K562 (cell line): Measurements from ENCODE around the gene KCNG1. TPM values are rescaled to one million over a fixed set of nuclear protein-coding genes. Genes with fewer than 3 reads are reported as not detected.

Source experiments
- ATAC-seq: fragments of 200-7000 bp; cut with Tn5 transposase; 3 replicates; pipeline ENCODE4 v1.9.1; 2020; ENCODE audit warnings: moderate library complexity
- BruUV-seq: library from RNA; stranded (reverse); fragments of 400-500 nt; replicated peaks from 2 replicates; lab custom pipeline; 2021; lab: Mats Ljungman, UMichigan
- CTCF ChIA-PET: fragments of 300-600 bp; formaldehyde crosslinking; extraction: SDS; loops from one replicate; lab custom pipeline; 2021; ENCODE audit warnings: low intra/inter-chr PET ratio; lab: Yijun Ruan, JAX
- POLR2A ChIA-PET: fragments of 300-600, 350-650 bp; sonication (Branson Sonifier 250); formaldehyde crosslinking; extraction: SDS; loops from one replicate; lab custom pipeline; 2021; ENCODE audit warnings: antibody characterized with exemption, inconsistent platforms; lab: Yijun Ruan, JAX
- DNase-seq, 4 experiments: peaks; one replicate each; pipeline versions ENCODE4 v3.0.0 to v3.0.0-alpha.2; 2011 to 2018; ENCODE audit warnings: low spot score in 3 of 4, mixed read lengths in 3 of 4; ENCODE audit errors: extremely low read depth in 1 of 4
- FAIRE-seq: peaks from 2 replicates; lab custom pipeline; 2011; peaks lifted over from hg19 to GRCh38; lab: Jason Lieb, UNC
- H2AFZ ChIP-seq: 2 replicates; pipeline ENCODE4 v1.6.0; 2011; ENCODE audit warnings: low read depth, low read length, control low read depth, inconsistent platforms
- H3K27ac ChIP-seq: fragments of 200-600 bp; 3 replicates; pipeline ENCODE4 v1.8.0; 2011; ENCODE audit warnings: low read depth, mild to moderate bottlenecking, control low read depth, inconsistent platforms, low read length, moderate library complexity, mixed read lengths; ENCODE audit errors: extremely low read depth
- H3K27me3 ChIP-seq, 2 experiments: fragments of 300-600 bp in 1 of 2; 2 replicates in 1 of 2; 3 replicates in 1 of 2; pipeline versions ENCODE4 v1.6.0 to v1.8.0; 2011; ENCODE audit warnings: inconsistent platforms in 2 of 2, low read length in 2 of 2, mild to moderate bottlenecking in 1 of 2, mixed read lengths in 1 of 2, moderate library complexity in 1 of 2; ENCODE audit not compliant: control insufficient read depth in 2 of 2, insufficient read depth in 2 of 2
- H3K36me3 ChIP-seq: fragments of 300-600 bp; 3 replicates; pipeline ENCODE4 v1.8.0; 2011; ENCODE audit warnings: mild to moderate bottlenecking, low read length, inconsistent platforms; ENCODE audit not compliant: control insufficient read depth, insufficient read depth
- H3K4me1 ChIP-seq, 2 experiments: fragments of 200-600 bp in 1 of 2; replicated peaks in 1 of 2; 2 replicates in 1 of 2; 3 replicates in 1 of 2; pipeline versions ENCODE4 v1.5.1 to v1.8.0; 2011; ENCODE audit warnings: inconsistent platforms in 2 of 2, low read length in 2 of 2, mild to moderate bottlenecking in 1 of 2, mixed read lengths in 1 of 2, moderate library complexity in 1 of 2; ENCODE audit not compliant: control insufficient read depth in 2 of 2, insufficient read depth in 2 of 2
- H3K4me2 ChIP-seq: 2 replicates; pipeline ENCODE4 v1.6.1; 2011; ENCODE audit warnings: low read length, control low read depth, inconsistent platforms, mixed read lengths; ENCODE audit not compliant: insufficient read depth
- H3K4me3 ChIP-seq: fragments of 200-600 bp; sonication (generic), shearing (Covaris generic); 2 replicates; pipeline ENCODE4 v1.5.1; 2016; ENCODE audit warnings: control low read depth, inconsistent platforms
- H3K79me2 ChIP-seq: fragments of 200-600 bp; 3 replicates; pipeline ENCODE4 v1.8.0; 2011; ENCODE audit warnings: low read length, inconsistent platforms; ENCODE audit not compliant: control insufficient read depth, insufficient read depth
- H3K9ac ChIP-seq, 2 experiments: 2 replicates each; pipeline versions ENCODE4 v1.6.0 to v1.6.1; 2011; ENCODE audit warnings: low read depth in 2 of 2, low read length in 2 of 2, control low read depth in 1 of 2, inconsistent platforms in 1 of 2, mild to moderate bottlenecking in 1 of 2, mixed read lengths in 1 of 2; ENCODE audit not compliant: insufficient read depth in 1 of 2
- H3K9me1 ChIP-seq: one replicate; pipeline ENCODE4 v1.6.0; 2011; ENCODE audit warnings: inconsistent platforms, mild to moderate bottlenecking, low read length, moderate library complexity; ENCODE audit not compliant: control insufficient read depth, insufficient read depth
- H3K9me3 ChIP-seq: replicated peaks from 2 replicates; pipeline ENCODE4 v1.5.1; 2011; ENCODE audit warnings: low read depth, low read length, inconsistent platforms; ENCODE audit not compliant: control insufficient read depth, insufficient read depth
- H4K20me1 ChIP-seq: replicated peaks from 2 replicates; pipeline ENCODE4 v1.6.1; 2011; ENCODE audit warnings: low read length, inconsistent platforms, mixed read lengths; ENCODE audit not compliant: control insufficient read depth, insufficient read depth
- CHAMP1 ChIP-seq: fragments of 450-650 bp; IDR thresholded peaks from 2 replicates; pipeline ENCODE4 v1.6.1; 2016; ENCODE audit warnings: mild to moderate bottlenecking
- EP400 ChIP-seq: fragments of 450-650 bp; IDR thresholded peaks from 2 replicates; pipeline ENCODE4 v1.6.1; 2017; ENCODE audit warnings: antibody characterized with exemption, mild to moderate bottlenecking, moderate library complexity
- FIP1L1 ChIP-seq: fragments of 200-400 bp; formaldehyde crosslinking; IDR thresholded peaks from 2 replicates; pipeline ENCODE4 v1.6.1; 2018; ENCODE audit warnings: mild to moderate bottlenecking, low read depth, low read length; ENCODE audit not compliant: poor library complexity, severe bottlenecking
- GABPB1 ChIP-seq: sonication (generic); formaldehyde crosslinking; IDR thresholded peaks from 2 replicates; pipeline ENCODE4 v1.8.0; 2022; ENCODE audit warnings: mild to moderate bottlenecking, missing genetic modification reagents
- GTF2E2 ChIP-seq: fragments of 200-800 bp; sonication (Bioruptor generic); IDR thresholded peaks from 2 replicates; pipeline ENCODE4 v1.6.1; 2016; ENCODE audit warnings: missing genetic modification characterization, missing compliant biosample characterization
- HEY1 ChIP-seq: fragments of 250-450 bp; sonication (Bioruptor Pico); IDR thresholded peaks from 2 replicates; pipeline ENCODE4 v1.5.0; 2020; ENCODE audit warnings: mild to moderate bottlenecking, moderate library complexity, borderline replicate concordance
- KAT2B ChIP-seq: IDR thresholded peaks from one replicate; pipeline ENCODE4 v1.6.1; 2012; ENCODE audit warnings: low read depth, mild to moderate bottlenecking, control low read depth, inconsistent platforms, low read length, moderate library complexity
- KAT8 ChIP-seq: fragments of 450-650 bp; IDR thresholded peaks from 2 replicates; pipeline ENCODE4 v1.6.1; 2016; ENCODE audit warnings: low read depth, mild to moderate bottlenecking
- MTA1 ChIP-seq: fragments of 450-650 bp; IDR thresholded peaks from 2 replicates; pipeline ENCODE4 v1.6.1; 2017; ENCODE audit warnings: borderline replicate concordance
- NBN ChIP-seq: fragments of 450-650 bp; IDR thresholded peaks from 2 replicates; pipeline ENCODE4 v1.6.1; 2016; ENCODE audit warnings: low read depth, mild to moderate bottlenecking
- RBM14 ChIP-seq: fragments of 200-400 bp; formaldehyde crosslinking; IDR thresholded peaks from 2 replicates; pipeline ENCODE4 v1.6.1; 2018; ENCODE audit warnings: low read depth, mild to moderate bottlenecking, low read length, moderate library complexity, borderline replicate concordance; ENCODE audit not compliant: insufficient read depth
- TAF7 ChIP-seq: fragments of 450-650 bp; IDR thresholded peaks from 2 replicates; pipeline ENCODE4 v1.6.1; 2016; ENCODE audit warnings: missing genetic modification characterization, missing compliant biosample characterization
- TAF9B ChIP-seq: fragments of 450-650 bp; IDR thresholded peaks from 2 replicates; pipeline ENCODE4 v1.6.1; 2018; ENCODE audit warnings: mild to moderate bottlenecking; ENCODE audit not compliant: partially characterized antibody
- WHSC1 ChIP-seq: IDR thresholded peaks from one replicate; pipeline ENCODE4 v1.6.1; 2012; ENCODE audit warnings: low read length, control low read depth, inconsistent platforms
- ZBTB17 ChIP-seq: fragments of 450-650 bp; formaldehyde crosslinking; IDR thresholded peaks from 2 replicates; pipeline ENCODE4 v1.4.0; 2020; ENCODE audit warnings: mild to moderate bottlenecking
- ZEB2 ChIP-seq: fragments of 450-650 bp; IDR thresholded peaks from 2 replicates; pipeline ENCODE4 v1.6.1; 2016
- ZFP1 ChIP-seq: fragments of 450-650 bp; formaldehyde crosslinking; IDR thresholded peaks from 2 replicates; pipeline ENCODE4 v1.4.0; 2020; ENCODE audit warnings: mild to moderate bottlenecking, mixed read lengths
- ZNF121 ChIP-seq: sonication (generic); formaldehyde crosslinking; conservative IDR thresholded peaks from 2 replicates; pipeline ENCODE4 v1.8.0; 2022; ENCODE audit warnings: missing genetic modification reagents
- ZNF445 ChIP-seq: fragments of 250-450 bp; sonication (Bioruptor Pico); IDR thresholded peaks from 2 replicates; pipeline ENCODE4 v1.4.0; 2020; ENCODE audit warnings: low read depth, mild to moderate bottlenecking, moderate library complexity
- ZNF586 ChIP-seq: fragments of 450-650 bp; formaldehyde crosslinking; conservative IDR thresholded peaks from 2 replicates; pipeline ENCODE4 v1.4.0; 2020; ENCODE audit warnings: mild to moderate bottlenecking, moderate library complexity
- WGBS: fragments of 100-300 bp; shearing (Covaris generic); methylation state at CpG from one replicate; pipeline ENCODE4 v1.1.6; 2016; ENCODE audit warnings: low coverage, mixed read lengths; ENCODE audit not compliant: insufficient coverage; ENCODE audit errors: missing lambda C conversion rate; 5-methylcytosine and 5-hydroxymethylcytosine counted together
- in situ Hi-C: fragments of 300-500 bp; cut with MboI; formaldehyde crosslinking; loops from 4 replicates; pipeline ENCODE4 v1.15.0; 2018; ENCODE audit warnings: inconsistent platforms, mixed read lengths
- intact Hi-C: fragments of 100-400 bp; cut with micrococcal nuclease; formaldehyde crosslinking; loops from 2 replicates; pipeline ENCODE4 v1.14.2; 2022
- polyA plus RNA-seq, 8 experiments: library from polyadenylated mRNA; depleted of rRNA in 4 of 8; stranded (reverse) in 5 of 8; unstranded in 3 of 8; fragments of >200 nt; fragmentation: Nextera tagmentation in 2 of 8; fragmentation: Illumina TruSeq in 1 of 8; extraction: Ambion mirVana in 2 of 8; extraction: Trizol in 1 of 8; gene quantifications; 2 replicates each; pipeline versions ENCODE4 v1.2.1 to v1.2.3, GENCODE V29; 2011 to 2014; ENCODE audit warnings: inconsistent platforms in 1 of 8, missing spikeins in 1 of 8
- total RNA-seq, 7 experiments: library from RNA; depleted of rRNA in 6 of 7; stranded (reverse); fragments of >200 nt in 6 of 7; fragmentation: Illumina TruSeq in 2 of 7; extraction: Trizol in 2 of 7; gene quantifications; 2 replicates each; pipeline versions ENCODE4 v1.2.1 to v1.2.3, GENCODE V29; 2011 to 2021; ENCODE audit warnings: low replicate concordance in 1 of 7

KCNG1 gene
- total and polyA plus RNA-seq, 9 of the 15 experiments (the other 6 are each of a cell fraction or from before 2014, with no cell fraction given), result 0.06 to 1.5 (median 0.22) TPM; not detected in 2

- H3K27me3 ChIP-seq, result peaks cover 9 to 36% of the 10 kb centered on the region in 2 experiments; a peak in 4 of 5 replicates
- FAIRE-seq, result no peak
- CTCF ChIA-PET, result no interaction called here
Observed at GRCh38 chr20:50993876-50994275, 29.0 kb downstream of the KCNG1 start.

More at GRCh38 chr20:50993876-50994275, 29.0 kb downstream of the KCNG1 start:
- H3K4me3 ChIP-seq, result no peak overlapping the region
- H4K20me1 ChIP-seq, result no peaks in the 10 kb centered on the region; the same call in 1 of the 2 replicates
- ATAC-seq (no peak), DNase-seq (no peak)
- POLR2A ChIA-PET, result no interaction called here
- no peak overlapping the region for H2AFZ ChIP-seq
- H3K4me1 ChIP-seq, result 0 out of 5 replicates have a peak, but pooled peaks cover 0 to 5% of the 10 kb centered on the region in 2 experiments
- H3K27ac ChIP-seq, result no peak overlapping the region
- BruUV-seq, result no TSS peak
- no peaks in the 10 kb centered on the region for H3K9me1 ChIP-seq
- intact Hi-C loops (loop anchor here (1.0 to 5.0 kb wide), 2 partner anchors 228 to 312 kb away; no protein-coding TSS in a partner anchor), in situ Hi-C loops (loop anchor here (25.0 kb wide), 1 partner anchor 1093 kb away; no protein-coding TSS in a partner anchor)
- no peak overlapping the region for H3K9ac ChIP-seq
- H3K4me2 ChIP-seq, result no peak overlapping the region
- WGBS, result 5% methylated on average over 9 of the region's 9 CpGs
- TF ChIP-seq HEY1 (no peak), RBM14 (no peak), TAF7 (tag) (no peak), CHAMP1 (no peak), ZNF586 (CRISPR knock-in tag) (no peak), KAT8 (no peak), ZBTB17 (no peak), FIP1L1 (no peak), GTF2E2 (tag) (no peak), GABPB1 (CRISPR knock-in tag) (no peak), KAT2B (no peak), ZNF121 (CRISPR knock-in tag) (no peak), WHSC1 (no peak), TAF9B (no peak), ZNF445 (no peak), NBN (no peak), ZEB2 (no peak), ZFP1 (no peak), EP400 (no peak), MTA1 (no peak)
- H3K9me3 ChIP-seq, result no peaks in the 10 kb centered on the region
- H3K79me2 ChIP-seq, result no peaks in the 10 kb centered on the region
- no peaks in the 10 kb centered on the region for H3K36me3 ChIP-seq
